Measurements from ENCODE around the gene PRAMEF8.
"Not testable (repeated sequence)": the region's sequence is repeated elsewhere in the genome, so short reads cannot be mapped to it uniquely, and the experiment has no call there.

GRCh38 chr1:13247122-13247521 lies 37.8 kb downstream of the PRAMEF8 start:
- not testable (repeated sequence) for TF ChIP-seq FOSL1 (IDR thresholded peaks at IDR 0.05; ENCODE audit: low read depth); EZH2phosphoT487 (IDR thresholded peaks at IDR 0.05; ENCODE audit: borderline replicate concordance); ZNF274 (IDR thresholded peaks at IDR 0.05; ENCODE audit: low read depth, low read length); CTCF (IDR thresholded peaks at IDR 0.05 in 2 of 3, conservative IDR thresholded peaks at IDR 0.05 in 1 of 3; ENCODE audit: borderline replicate concordance in 1 of 3, insufficient read depth in 1 of 3, low read depth in 2 of 3, low read length in 2 of 3); YY1 (IDR thresholded peaks at IDR 0.05; ENCODE audit: extremely low read depth, insufficient replicate concordance, low read depth, low read length); POLR2A (IDR thresholded peaks at IDR 0.05; ENCODE audit: borderline replicate concordance, extremely low read depth, insufficient read depth, insufficient read length); POLR2AphosphoS5 (IDR thresholded peaks at IDR 0.05; ENCODE audit: low read depth, low read length); REST (IDR thresholded peaks at IDR 0.05; ENCODE audit: low read depth); CEBPB (IDR thresholded peaks at IDR 0.05; ENCODE audit: low read depth); SIN3A (IDR thresholded peaks at IDR 0.05; ENCODE audit: low read depth); RAD21 (IDR thresholded peaks at IDR 0.05; ENCODE audit: low read depth); SRF (IDR thresholded peaks at IDR 0.05; ENCODE audit: low read depth); EZH2 (IDR thresholded peaks at IDR 0.05); MAX (IDR thresholded peaks at IDR 0.05)
